Coronary artery (tissue), 2 donors: ENCODE data around the gene SBF1.

Source experiments
- DNase-seq: peaks from one replicate; pipeline ENCODE4 v3.0.0-alpha.2; 2017; ENCODE audit warnings: low spot score
- H3K27ac ChIP-seq, 2 donors: fragments of 200-600 bp; sonication (generic); one replicate each; pipeline ENCODE4 v1.5.1; 2016 to 2019
- H3K4me3 ChIP-seq: fragments of 200-600 bp; sonication (generic); 2 replicates; pipeline ENCODE4 v1.5.1; 2016; ENCODE audit warnings: mild to moderate bottlenecking, moderate library complexity
- CTCF ChIP-seq: fragments of 200-600 bp; sonication (generic); IDR thresholded peaks from one replicate; pipeline ENCODE4 v1.5.1; 2019; ENCODE audit warnings: antibody characterized with exemption

The SBF1 gene

DNA sequence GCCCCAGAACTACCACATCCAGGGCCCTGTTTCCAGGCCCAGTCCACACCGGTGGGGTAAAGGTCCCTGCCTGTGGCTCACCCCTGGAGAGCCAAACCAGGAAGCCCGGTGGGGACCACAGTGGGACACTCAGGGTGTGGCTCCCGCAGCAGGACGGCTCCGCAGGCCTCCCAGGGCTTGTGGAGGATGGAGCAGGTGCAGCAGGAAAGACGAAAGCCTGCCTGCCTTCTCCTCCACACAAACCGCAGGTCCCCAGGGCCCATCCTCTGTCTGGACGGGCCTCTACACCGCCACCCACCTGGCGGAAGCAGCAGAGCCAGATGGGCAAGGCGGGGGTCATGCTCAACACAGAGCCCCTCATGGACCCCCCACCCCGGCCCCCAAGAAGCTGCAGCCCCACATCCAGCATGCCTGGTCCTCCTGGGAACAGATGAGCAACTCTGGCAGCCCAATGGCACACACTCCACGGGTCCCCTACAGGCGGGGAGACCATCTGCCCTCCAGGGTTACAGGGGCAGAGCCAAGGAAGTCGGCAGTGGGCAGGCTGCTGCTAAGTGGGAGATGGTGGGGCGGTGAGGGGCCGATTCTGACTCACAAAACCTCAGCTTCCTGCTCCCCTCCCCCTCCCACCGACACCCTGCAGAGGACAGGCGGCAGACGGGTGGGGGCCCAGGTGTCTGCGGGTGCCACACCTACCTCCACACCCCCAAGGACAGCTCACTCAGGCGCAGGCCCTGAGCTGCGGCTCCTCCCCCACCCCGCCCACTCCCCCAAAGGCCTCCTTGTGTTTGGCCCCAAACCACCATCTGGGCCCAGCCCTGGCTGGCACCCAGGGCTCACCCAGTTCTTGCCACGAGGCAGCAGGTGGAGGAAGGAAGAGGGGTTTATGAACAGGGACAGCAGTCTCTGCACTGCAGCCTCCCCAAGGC is 5.2 kb downstream of the SBF1 start:
- Histone ChIP-seq H3K27ac (no peak overlapping the region), H3K4me3 (no peak overlapping the region)
- TF ChIP-seq CTCF: no peak
- DNase-seq: no peak

- no peak overlapping the region for H3K27ac ChIP-seq
- no peak for TF ChIP-seq CTCF
- DNase-seq: no peak
These were observed 6.2 kb downstream of the SBF1 start for GRCh38 chr22:50468626-50469025.

GRCh38 chr22:50467773-50468440 is 6.9 kb downstream of the SBF1 start:
- TF ChIP-seq CTCF: no peak
- no peak overlapping the region for H3K27ac ChIP-seq
- DNase-seq: no peak

More at GRCh38 chr22:50468626-50469025, 6.2 kb downstream of the SBF1 start:
- H3K4me3 ChIP-seq: no peak overlapping the region

GRCh38 chr22:50467341-50467740 is 7.5 kb downstream of the SBF1 start:
- H3K27ac ChIP-seq: no peak overlapping the region
- TF ChIP-seq CTCF: no peak
- H3K4me3 ChIP-seq: no peak overlapping the region
- DNase-seq: no peak

More at GRCh38 chr22:50467773-50468440, 6.9 kb downstream of the SBF1 start:
- no peak overlapping the region for H3K4me3 ChIP-seq

DNA sequence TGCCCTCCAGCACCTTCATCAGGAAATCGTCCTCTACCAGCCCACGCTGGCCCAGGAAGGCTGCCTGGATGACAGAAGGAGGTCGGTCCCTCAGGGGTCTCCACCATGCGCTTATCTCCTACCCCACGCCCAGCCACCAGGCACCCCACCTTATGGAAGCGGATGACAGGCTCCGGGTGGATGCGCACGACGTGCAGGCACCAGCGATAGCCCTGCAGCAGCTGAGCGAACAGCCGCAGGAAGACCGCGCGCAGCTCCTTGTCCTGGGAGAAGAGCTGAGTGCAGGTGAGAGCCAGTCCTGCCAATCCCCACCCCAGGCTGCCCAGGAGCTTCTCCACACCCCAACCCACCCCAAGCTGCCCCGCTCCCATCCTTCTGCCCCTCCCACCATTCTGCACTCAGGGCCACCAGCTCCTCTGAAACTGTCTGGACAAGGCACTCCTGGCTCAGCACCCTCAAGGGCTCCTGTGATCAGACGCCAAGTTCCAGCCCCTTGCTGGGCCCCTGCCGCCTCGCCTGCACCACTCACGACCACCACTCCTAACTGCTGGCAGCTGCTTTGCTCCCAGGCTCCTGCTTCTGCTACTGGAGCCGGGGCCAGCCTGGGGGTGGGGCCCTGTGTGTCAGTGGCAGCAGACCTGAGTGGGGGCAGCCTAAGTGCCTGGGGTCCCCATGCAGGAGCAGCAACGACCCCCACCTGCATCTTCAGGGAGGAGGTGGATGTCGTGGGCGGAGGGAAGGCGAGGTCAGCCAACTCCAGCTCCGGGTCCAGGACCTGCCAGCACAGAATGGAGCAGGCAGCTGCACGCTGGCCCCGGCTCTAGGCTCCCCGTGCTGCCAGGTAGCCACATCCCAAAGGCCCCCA is 9.5 kb downstream of the SBF1 start:
- TF ChIP-seq CTCF: no peak
- Histone ChIP-seq H3K4me3 (no peak overlapping the region), H3K27ac (no peak overlapping the region)
- no peak for DNase-seq

DNA sequence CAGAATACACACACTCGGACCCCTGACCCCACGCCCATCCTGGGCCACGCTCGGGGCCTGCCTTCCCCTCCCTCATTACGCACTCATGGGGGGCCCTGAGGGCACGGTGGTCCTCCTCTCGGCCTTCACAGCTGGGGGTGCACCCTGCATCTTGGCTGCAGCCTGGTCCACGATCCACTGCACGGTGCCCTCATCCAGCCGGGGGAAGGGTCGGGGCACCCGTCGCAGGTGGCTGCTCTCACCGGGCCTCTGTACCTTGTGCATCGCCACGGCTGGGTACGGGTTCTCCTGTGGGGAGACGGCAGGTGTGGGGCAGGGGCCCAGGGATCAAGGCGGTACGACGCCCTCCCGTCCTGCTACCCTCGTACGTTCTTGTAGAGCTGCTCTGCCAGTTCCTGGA is 10.4 kb downstream of the SBF1 start:
- H3K27ac ChIP-seq: no peak overlapping the region
- DNase-seq: no peak
- TF ChIP-seq CTCF: no peak
- H3K4me3 ChIP-seq: no peak overlapping the region
